Gastroesophageal sphincter (tissue), 3 donors: ENCODE results near the gene PROC.

Experiments used
- CTCF ChIP-seq, 4 experiments: fragments of 200-600 bp in 2 of 4; fragments of 450-650 bp in 2 of 4; sonication (generic) in 1 of 4; IDR thresholded peaks; one replicate each; pipeline ENCODE4 v1.5.1; 2017 to 2019; ENCODE audit warnings: antibody characterized with exemption in 4 of 4, mild to moderate bottlenecking in 2 of 4, moderate library complexity in 2 of 4
- EP300 ChIP-seq: sonication (generic); formaldehyde crosslinking; IDR thresholded peaks from one replicate; pipeline ENCODE4 v1.6.1; 2017; ENCODE audit warnings: antibody characterized with exemption, mild to moderate bottlenecking
- POLR2AphosphoS5 ChIP-seq: sonication (generic); formaldehyde crosslinking; IDR thresholded peaks from one replicate; pipeline ENCODE4 v1.6.1; 2017; ENCODE audit warnings: antibody characterized with exemption

GRCh38 chr2:127397568-127398238, 20.5 kb upstream of the PROC start:
- TF ChIP-seq CTCF (IDR thresholded peaks at IDR 0.05), result no peak
- no peak for TF ChIP-seq POLR2AphosphoS5
- no peak for TF ChIP-seq EP300
